HepG2 (cell line): Measurements from ENCODE around the gene DOCK1. TPM values are rescaled to one million over a fixed set of nuclear protein-coding genes. Genes with fewer than 3 reads are reported as not detected.

Experiments
- ATAC-seq: fragments of 200-7000 bp; cut with Tn5 transposase; 3 replicates; pipeline ENCODE4 v1.9.1; 2020; ENCODE audit warnings: mild to moderate bottlenecking, moderate library complexity
- BruUV-seq: library from RNA; stranded (reverse); fragments of 400-500 nt; replicated peaks from 2 replicates; lab custom pipeline; 2021; lab: Mats Ljungman, UMichigan
- CTCF ChIA-PET: fragments of 300-600 bp; formaldehyde crosslinking; extraction: SDS; loops from one replicate; lab custom pipeline; 2021; ENCODE audit warnings: low total read pairs, inconsistent platforms, low intra/inter-chr PET ratio; lab: Yijun Ruan, JAX
- POLR2A ChIA-PET: fragments of 350-600 bp; sonication (Branson Sonifier 250); formaldehyde crosslinking; loops from one replicate; lab custom pipeline; 2020; ENCODE audit warnings: antibody characterized with exemption, inconsistent platforms; lab: Yijun Ruan, JAX
- DNase-seq: peaks from one replicate; pipeline ENCODE4 v3.0.0-alpha.2; 2015; ENCODE audit warnings: low spot score
- FAIRE-seq: peaks from 3 replicates; lab custom pipeline; 2011; peaks lifted over from hg19 to GRCh38; lab: Jason Lieb, UNC
- H2AFZ ChIP-seq: one replicate; pipeline ENCODE4 v1.6.1; 2011; ENCODE audit warnings: low read length, inconsistent platforms
- H3K27ac ChIP-seq: fragments of 300-600 bp; 3 replicates; pipeline ENCODE4 v1.8.0; 2011; ENCODE audit warnings: mixed run types, mild to moderate bottlenecking, mixed read lengths, low read length, inconsistent platforms; ENCODE audit not compliant: insufficient read depth; ENCODE audit errors: extremely low read length
- H3K27me3 ChIP-seq, 2 experiments: fragments of 200-600 bp in 1 of 2; 2 replicates in 1 of 2; 3 replicates in 1 of 2; pipeline versions ENCODE4 v1.6.0 to v1.8.0; 2011; ENCODE audit warnings: low read length in 2 of 2, mild to moderate bottlenecking in 2 of 2, moderate library complexity in 2 of 2, inconsistent platforms in 1 of 2; ENCODE audit not compliant: insufficient read depth in 2 of 2, control insufficient read depth in 1 of 2
- H3K36me3 ChIP-seq, 2 experiments: fragments of 200-600 bp in 1 of 2; replicated peaks in 1 of 2; 2 replicates in 1 of 2; 3 replicates in 1 of 2; pipeline versions ENCODE4 v1.5.1 to v1.8.0; 2011; ENCODE audit warnings: low read length in 2 of 2, inconsistent platforms in 1 of 2; ENCODE audit not compliant: insufficient read depth in 2 of 2, control insufficient read depth in 1 of 2
- H3K4me1 ChIP-seq: 2 replicates; pipeline ENCODE4 v1.5.1; 2012; ENCODE audit warnings: low read length, inconsistent platforms; ENCODE audit not compliant: insufficient read depth
- H3K4me2 ChIP-seq: 2 replicates; pipeline ENCODE4 v1.6.0; 2011; ENCODE audit warnings: low read depth, low read length, inconsistent platforms
- H3K4me3 ChIP-seq, 3 experiments: fragments of 200-600 bp in 1 of 3; sonication (generic), shearing (Covaris generic) in 1 of 3; replicated peaks in 1 of 3; 2 replicates each; pipeline ENCODE4 v1.5.1; 2011 to 2016; ENCODE audit warnings: low read length in 3 of 3, inconsistent platforms in 2 of 3, low read depth in 2 of 3, mild to moderate bottlenecking in 2 of 3, control low read depth in 1 of 3, mixed read lengths in 1 of 3; ENCODE audit not compliant: insufficient read depth in 1 of 3
- H3K79me2 ChIP-seq: one replicate; pipeline ENCODE4 v1.6.1; 2011; ENCODE audit warnings: low read length, inconsistent platforms; ENCODE audit not compliant: insufficient read depth
- H3K9ac ChIP-seq: 2 replicates; pipeline ENCODE4 v1.6.0; 2011; ENCODE audit warnings: mild to moderate bottlenecking, low read depth, low read length, inconsistent platforms; ENCODE audit not compliant: insufficient read depth
- H3K9me3 ChIP-seq: 2 replicates; pipeline ENCODE4 v1.5.1; 2012; ENCODE audit warnings: mild to moderate bottlenecking, low read length
- H4K20me1 ChIP-seq: 2 replicates; pipeline ENCODE4 v1.6.0; 2011; ENCODE audit warnings: inconsistent platforms, mild to moderate bottlenecking, low read length, moderate library complexity; ENCODE audit not compliant: insufficient read depth
- CEBPB ChIP-seq: IDR thresholded peaks from 2 replicates; pipeline ENCODE4 v1.6.1; 2011; ENCODE audit warnings: low read depth, low read length, improper control_type of control experiment, borderline replicate concordance
- HDAC1 ChIP-seq: sonication (generic); formaldehyde crosslinking; IDR thresholded peaks from 2 replicates; pipeline ENCODE4 v1.5.1; 2020; ENCODE audit warnings: mild to moderate bottlenecking, missing genetic modification reagents
- NR2F6 ChIP-seq, 2 experiments: IDR thresholded peaks; 2 replicates each; pipeline ENCODE4 v1.6.1; 2016; ENCODE audit warnings: antibody characterized with exemption in 1 of 2, mild to moderate bottlenecking in 1 of 2
- RARA ChIP-seq: IDR thresholded peaks from 2 replicates; pipeline ENCODE4 v1.6.1; 2016; ENCODE audit warnings: missing genetic modification reagents, missing compliant biosample characterization
- SKI ChIP-seq: fragments of 450-650 bp; IDR thresholded peaks from one replicate; pipeline ENCODE4 v1.6.1; 2018; ENCODE audit warnings: mild to moderate bottlenecking; ENCODE audit not compliant: partially characterized antibody
- TOPORS ChIP-seq: sonication (generic); formaldehyde crosslinking; IDR thresholded peaks from 2 replicates; pipeline ENCODE4 v1.8.0; 2023; ENCODE audit warnings: mild to moderate bottlenecking, missing genetic modification reagents
- ZNF460 ChIP-seq: sonication (generic); formaldehyde crosslinking; IDR thresholded peaks from 2 replicates; pipeline ENCODE4 v1.5.1; 2020; ENCODE audit warnings: missing genetic modification reagents, mild to moderate bottlenecking, borderline replicate concordance
- ZNF589 ChIP-seq: sonication (generic); formaldehyde crosslinking; conservative IDR thresholded peaks from 2 replicates; pipeline ENCODE4 v1.8.0; 2022; ENCODE audit warnings: mild to moderate bottlenecking, moderate library complexity, missing genetic modification reagents
- ZSCAN21 ChIP-seq: sonication (generic); formaldehyde crosslinking; IDR thresholded peaks from 2 replicates; pipeline ENCODE4 v1.8.0; 2022; ENCODE audit warnings: mild to moderate bottlenecking, missing genetic modification reagents, moderate library complexity, borderline replicate concordance
- ZSCAN22 ChIP-seq: sonication (generic); formaldehyde crosslinking; IDR thresholded peaks from 2 replicates; pipeline ENCODE4 v1.4.0; 2020; ENCODE audit warnings: mild to moderate bottlenecking, missing genetic modification reagents
- WGBS: methylation state at CpG from one replicate; pipeline ENCODE4 v1.1.6; 2017; ENCODE audit warnings: low lambda C conversion rate; 5-methylcytosine and 5-hydroxymethylcytosine counted together
- in situ Hi-C: cut with HindIII; loops from 2 replicates; pipeline ENCODE4 v1.10.0; 2017; ENCODE audit warnings: low pct_unique_long_range_greater_than_20kb; ENCODE audit not compliant: extremely low pct_ligation_motif_present
- intact Hi-C: fragments of 100-400 bp; cut with micrococcal nuclease; formaldehyde crosslinking; loops from one replicate; pipeline ENCODE4 v1.10.0; 2022; ENCODE audit not compliant: unreplicated experiment
- polyA plus RNA-seq, 8 experiments: library from polyadenylated mRNA; depleted of rRNA in 3 of 8; stranded (reverse) in 7 of 8; unstranded in 1 of 8; fragments of >200 nt; fragmentation: Illumina TruSeq in 4 of 8; extraction: Trizol in 4 of 8; gene quantifications; 2 replicates each; pipeline versions ENCODE4 v1.2.1 to v1.2.3, GENCODE V29; 2011 to 2016; ENCODE audit warnings: low read depth in 4 of 8, missing spikeins in 1 of 8, mixed read lengths in 1 of 8; ENCODE audit not compliant: insufficient read depth in 1 of 8
- total RNA-seq, 5 experiments: library from RNA; depleted of rRNA; stranded (reverse); fragments of >200 nt; fragmentation: Illumina TruSeq; extraction: Trizol; gene quantifications; 2 replicates each; pipeline ENCODE4 v1.2.3, GENCODE V29; 2016; ENCODE audit warnings: low read depth in 1 of 5

Gene DOCK1
- total and polyA plus RNA-seq, 2 of the 13 experiments (the other 11 are each of a cell fraction or from before 2014, with no cell fraction given), result 8.3 to 25.5 TPM

- no peak for TF ChIP-seq ZNF589 (CRISPR knock-in tag)
- no peak for TF ChIP-seq ZNF460 (CRISPR knock-in tag)
- TF ChIP-seq HDAC1 (CRISPR knock-in tag), result no peak
Measured at GRCh38 chr10:127417686-127418401, 512.6 kb downstream of the DOCK1 start (continued).

- ATAC-seq (peak; percentile 75), FAIRE-seq (no peak)
- no peak overlapping the region for H3K27ac ChIP-seq
- H4K20me1 ChIP-seq, result no peaks in the 10 kb centered on the region
- peaks cover 0 to 4% of the 10 kb centered on the region in 2 experiments; a peak in 2 of 5 replicates for H3K36me3 ChIP-seq
- H3K4me2 ChIP-seq, result no peak overlapping the region
- WGBS, result 94% methylated on average over 6 of the region's 13 CpGs
- POLR2A ChIA-PET, result no interaction called here
- TF ChIP-seq NR2F6 (IDR thresholded peaks at IDR 0.05) (0 out of 2 replicates have a peak, but pooled peaks have one; percentile 18), NR2F6 (CRISPR knock-in tag; IDR thresholded peaks at IDR 0.05) (no peak), RARA (CRISPR knock-in tag) (0 out of 2 replicates have a peak, but pooled peaks have one; percentile 31), SKI (peak; percentile 43), CEBPB (peak; percentile 76; the same call in 1 of the 2 replicates), TOPORS (CRISPR knock-in tag) (no peak), ZSCAN22 (CRISPR knock-in tag) (no peak), ZSCAN21 (CRISPR knock-in tag) (no peak)
- TF ChIP-seq, all 625 proteins: peak for 4
- in situ Hi-C loops (no loop called here), intact Hi-C loops (no loop called here)
- H3K9me3 ChIP-seq, result no peaks in the 10 kb centered on the region
- H3K4me3 ChIP-seq, result no peak overlapping the region
- H3K27me3 ChIP-seq, result no peaks in the 10 kb centered on the region
- CTCF ChIA-PET, result no interaction called here
- H3K79me2 ChIP-seq, result no peaks in the 10 kb centered on the region
- H2AFZ ChIP-seq, result no peak overlapping the region
- H3K9ac ChIP-seq, result no peak overlapping the region
- H3K4me1 ChIP-seq, result no peaks in the 10 kb centered on the region
- DNase-seq, result no peak
- no TSS peak for BruUV-seq
Measured at GRCh38 chr10:127418536-127419168, 513.4 kb downstream of the DOCK1 start.
